ENCODE data around the gene PDF. TPM values are rescaled to one million over a fixed set of nuclear protein-coding genes. Genes with fewer than 3 reads are reported as not detected.

PDF gene
- total RNA-seq, 2 experiments from 2014 or later = 8.8 to 9.7 TPM

GRCh38 chr16:69319826-69320739, 10.3 kb downstream of the PDF start:
- Mint-ChIP-seq H3K27me3 (no peaks in the 10 kb centered on the region), H3K4me1 (peaks cover 2% of the 10 kb centered on the region), H3K4me3 (no peak overlapping the region), H3K27ac (no peak overlapping the region), H3K9me3 (no peaks in the 10 kb centered on the region), H3K36me3 (ENCODE audit: low read depth) (peaks cover 70% of the 10 kb centered on the region)
- ChIA-PET CTCF (no interaction called here), POLR2A (no interaction called here)
- DNase-seq = no peak

GRCh38 chr16:69319381-69319780, 11.0 kb downstream of the PDF start:
- no peak for DNase-seq
- ChIA-PET CTCF (no interaction called here), POLR2A (interaction anchor here (3.3 kb wide), 1 partner anchor 10 kb away, joined by 16 read pairs; the partner anchor contains the start of gene PDF)
- Mint-ChIP-seq H3K27me3 (no peaks in the 10 kb centered on the region), H3K4me1 (no peaks in the 10 kb centered on the region), H3K4me3 (no peak overlapping the region), H3K36me3 (ENCODE audit: low read depth) (peaks cover 66% of the 10 kb centered on the region), H3K9me3 (no peaks in the 10 kb centered on the region), H3K27ac (no peak overlapping the region)

- Mint-ChIP-seq H3K27me3 (no peaks in the 10 kb centered on the region), H3K9me3 (no peaks in the 10 kb centered on the region), H3K36me3 (ENCODE audit: low read depth) (peaks cover 64% of the 10 kb centered on the region), H3K27ac (no peak overlapping the region), H3K4me1 (peaks cover under 1% of the 10 kb centered on the region), H3K4me3 (no peak overlapping the region)
- ChIA-PET CTCF (no interaction called here), POLR2A (interaction anchor here (1.2 to 3.3 kb wide), 2 partner anchors 8 to 10 kb away, joined by 6 to 16 read pairs; partner anchors contain the start of gene PDF)
- no peak for DNase-seq
Measured at GRCh38 chr16:69318911-69319289, 11.5 kb downstream of the PDF start.

- Mint-ChIP-seq H3K9me3 (no peaks in the 10 kb centered on the region), H3K36me3 (ENCODE audit: low read depth) (peaks cover 64% of the 10 kb centered on the region), H3K4me1 (peaks cover 6% of the 10 kb centered on the region), H3K4me3 (no peak overlapping the region), H3K27me3 (no peaks in the 10 kb centered on the region), H3K27ac (no peak overlapping the region)
- ChIA-PET POLR2A (interaction anchor here (0.7 to 3.3 kb wide), 3 partner anchors 8 to 22 kb away, joined by 4 to 16 read pairs (median 6); partner anchors contain the start of gene PDF), CTCF (no interaction called here)
- no peak for DNase-seq
Measured at GRCh38 chr16:69318177-69318910, 12.0 kb downstream of the PDF start.

- Mint-ChIP-seq H3K27ac (no peak overlapping the region), H3K9me3 (no peaks in the 10 kb centered on the region), H3K4me3 (no peak overlapping the region), H3K27me3 (no peaks in the 10 kb centered on the region), H3K36me3 (ENCODE audit: low read depth) (peaks cover 60% of the 10 kb centered on the region), H3K4me1 (peaks cover 15% of the 10 kb centered on the region)
- POLR2A ChIA-PET = interaction anchor here (3.3 kb wide), 1 partner anchor 13 kb away, joined by 16 read pairs; the partner anchor contains the start of gene PDF
- CTCF ChIA-PET = no interaction called here
- DNase-seq = no peak
Measured at GRCh38 chr16:69316595-69317034, 13.8 kb downstream of the PDF start.

GRCh38 chr16:69315486-69316311, 14.7 kb downstream of the PDF start:
- CTCF ChIA-PET = interaction anchor here (0.6 kb wide), 1 partner anchor 1188 kb away, joined by 4 read pairs; no protein-coding TSS in a partner anchor
- peaks cover 17% of the 10 kb centered on the region for H3K4me1 Mint-ChIP-seq
- POLR2A ChIA-PET = interaction anchor here (1.0 to 4.6 kb wide), 2 partner anchors 8 to 13 kb away, joined by 4 to 49 read pairs; partner anchors contain the start of gene PDF
- H3K4me3 Mint-ChIP-seq = no peak overlapping the region
- H3K9me3 Mint-ChIP-seq = no peaks in the 10 kb centered on the region
- peaks cover 52% of the 10 kb centered on the region for H3K36me3 Mint-ChIP-seq (ENCODE audit: low read depth)
- DNase-seq = no peak
- no peak overlapping the region for H3K27ac Mint-ChIP-seq
- no peaks in the 10 kb centered on the region for H3K27me3 Mint-ChIP-seq

- POLR2A ChIA-PET = interaction anchor here (1.0 to 4.6 kb wide), 2 partner anchors 9 to 14 kb away, joined by 4 to 49 read pairs; partner anchors contain the start of gene PDF
- Mint-ChIP-seq H3K4me1 (peaks cover 22% of the 10 kb centered on the region), H3K27me3 (no peaks in the 10 kb centered on the region), H3K27ac (no peak overlapping the region), H3K36me3 (ENCODE audit: low read depth) (peaks cover 52% of the 10 kb centered on the region), H3K9me3 (no peaks in the 10 kb centered on the region), H3K4me3 (no peak overlapping the region)
- CTCF ChIA-PET = no interaction called here
- no peak for DNase-seq
Measured at GRCh38 chr16:69314534-69314933, 15.9 kb downstream of the PDF start.

GRCh38 chr16:69313469-69313868, 16.9 kb downstream of the PDF start:
- Mint-ChIP-seq H3K27ac (no peak overlapping the region), H3K27me3 (no peaks in the 10 kb centered on the region), H3K4me3 (peak overlapping the region; percentile 47), H3K9me3 (no peaks in the 10 kb centered on the region), H3K36me3 (ENCODE audit: low read depth) (peaks cover 48% of the 10 kb centered on the region), H3K4me1 (peaks cover 22% of the 10 kb centered on the region)
- POLR2A ChIA-PET = interaction anchor here (3.5 to 4.6 kb wide), 2 partner anchors 15 to 126 kb away, joined by 16 to 49 read pairs; partner anchors contain the start of genes PDF and SNTB2
- CTCF ChIA-PET = interaction anchor here (2.1 kb wide), 1 partner anchor 15 kb away, joined by 6 read pairs; no protein-coding TSS in a partner anchor
- DNase-seq = no peak

GRCh38 chr16:69311533-69312387, 18.6 kb downstream of the PDF start:
- Mint-ChIP-seq H3K27me3 (no peaks in the 10 kb centered on the region), H3K9me3 (no peaks in the 10 kb centered on the region), H3K36me3 (ENCODE audit: low read depth) (peaks cover 37% of the 10 kb centered on the region), H3K27ac (peak overlapping the region; percentile 90), H3K4me3 (peak overlapping the region; percentile 94), H3K4me1 (peaks cover 24% of the 10 kb centered on the region)
- ChIA-PET CTCF (interaction anchor here (1.0 to 2.1 kb wide), 8 partner anchors 15 to 153 kb away, joined by 3 to 9 read pairs (median 4); partner anchors contain the start of genes COG8 and PDF), POLR2A (interaction anchor here (1.3 to 4.6 kb wide), 7 partner anchors 10 to 179 kb away, joined by 4 to 49 read pairs (median 7); partner anchors contain the start of genes CHTF8, COG8, NIP7 and PDF)
- peak; percentile 58 for DNase-seq

- peak within 1 kb of the TSS; percentile 90 for H3K27ac Mint-ChIP-seq
- no peaks in the 10 kb centered on the region for H3K27me3 Mint-ChIP-seq
- peaks cover 30% of the 10 kb centered on the region for H3K36me3 Mint-ChIP-seq (ENCODE audit: low read depth)
- POLR2A ChIA-PET = interaction anchor here (0.6 to 3.5 kb wide), 12 partner anchors 10 to 827 kb away, joined by 3 to 16 read pairs (median 4); partner anchors contain the start of genes CHTF8, COG8, NIP7 and PDF
- DNase-seq = peak; percentile 97
- peaks cover 24% of the 10 kb centered on the region for H3K4me1 Mint-ChIP-seq
- CTCF ChIA-PET = interaction anchor here (0.6 to 1.2 kb wide), 5 partner anchors 18 to 143 kb away, joined by 3 read pairs; partner anchors contain the start of genes COG8 and PDF
- H3K4me3 Mint-ChIP-seq = peak within 1 kb of the TSS; percentile 94
- no peaks in the 10 kb centered on the region for H3K9me3 Mint-ChIP-seq
Measured at GRCh38 chr16:69310653-69311532, 19.5 kb downstream of the PDF start, which contains the start of gene VPS4A. Gene VPS4A (plus strand): TSS chr16:69311350. CDS start chr16:69311512, 162 bp downstream.

Measured in activated CD4-positive, alpha-beta memory T cell treated with anti-CD3 and anti-CD28 coated beads, Interleukin-2, amount 10 ng/mL, durations not matched to agents 7 days and 5 days (primary cell).